AG20443 (cell line): ENCODE measurements around the gene RNU6-9.

Experiments
- DNase-seq: peaks from one replicate; pipeline ENCODE4 v3.0.0; 2012; ENCODE audit warnings: low spot score, mixed read lengths

Gene RNU6-9

GRCh38 chr19:936175-936546 lies 42.9 kb downstream of the RNU6-9 start:
- no peak for DNase-seq

GRCh38 chr19:937259-937694 lies 44.0 kb downstream of the RNU6-9 start:
- no peak for DNase-seq

- DNase-seq, result no peak
Observed at GRCh38 chr19:938233-938923, 45.1 kb downstream of the RNU6-9 start.

GRCh38 chr19:939439-939838 lies 46.2 kb downstream of the RNU6-9 start:
- DNase-seq, result no peak

- no peak for DNase-seq
Observed at GRCh38 chr19:939922-940321, 46.6 kb downstream of the RNU6-9 start.

- peak; percentile 81 for DNase-seq
Observed at GRCh38 chr19:940591-941291, 47.5 kb downstream of the RNU6-9 start.

GRCh38 chr19:941292-942132 lies 48.2 kb downstream of the RNU6-9 start:
- DNase-seq, result no peak

- DNase-seq, result no peak
Observed at GRCh38 chr19:942133-942645, 48.9 kb downstream of the RNU6-9 start.
